C4-2B (cell line): ENCODE data around the gene ALKBH3.

Source experiments
- CTCF ChIP-seq: fragments of 450-650 bp; conservative IDR thresholded peaks from 2 replicates; pipeline ENCODE4 v1.5.1; 2017; ENCODE audit warnings: mild to moderate bottlenecking
- ZFX ChIP-seq: fragments of 450-650 bp; IDR thresholded peaks from 2 replicates; pipeline ENCODE4 v1.6.1; 2017

- TF ChIP-seq CTCF (no peak), ZFX (no peak)
Observed at GRCh38 chr11:43899094-43899493, 18.5 kb downstream of the ALKBH3 start.
